Left ventricle myocardium inferior (tissue), 1 donor: Measurements from ENCODE around the gene TMEM109. TPM values are rescaled to one million over a fixed set of nuclear protein-coding genes. Genes with fewer than 3 reads are reported as not detected.
A peak's percentile ranks its signal among the peaks of the same experiment; 100 is the strongest.

Experiments
- DNase-seq: peaks from one replicate; pipeline ENCODE4 v3.0.0-alpha.2; 2020
- H3K27ac ChIP-seq: fragments of 200-600 bp; replicated peaks from 2 replicates; pipeline ENCODE4 v1.8.0; 2021
- H3K27me3 ChIP-seq: fragments of 200-600 bp; 2 replicates; pipeline ENCODE4 v1.8.0; 2021; ENCODE audit warnings: low read depth
- H3K36me3 ChIP-seq: fragments of 200-600 bp; 2 replicates; pipeline ENCODE4 v1.8.0; 2021
- H3K4me1 ChIP-seq: fragments of 200-600 bp; 2 replicates; pipeline ENCODE4 v1.8.0; 2021
- H3K4me3 ChIP-seq: fragments of 200-600 bp; 2 replicates; pipeline ENCODE4 v1.8.0; 2021; ENCODE audit warnings: mild to moderate bottlenecking, moderate library complexity
- H3K9me3 ChIP-seq: fragments of 200-600 bp; replicated peaks from 2 replicates; pipeline ENCODE4 v1.8.0; 2021
- CTCF ChIP-seq: fragments of 200-600 bp; IDR thresholded peaks from 2 replicates; pipeline ENCODE4 v1.8.0; 2021; ENCODE audit warnings: antibody characterized with exemption, mild to moderate bottlenecking, borderline replicate concordance
- intact Hi-C: fragments of 100-400 bp; cut with micrococcal nuclease; formaldehyde crosslinking; loops from one replicate; pipeline ENCODE4 v1.11.0; 2022
- total RNA-seq: library from RNA; stranded (reverse); fragmentation: NEBNext Ultra II Directional; extraction: Animal tissue kit (Norgen Biotek cat#: 25700); gene quantifications from one replicate; pipeline ENCODE4 v1.2.1, GENCODE V29; 2021
- donor health status: DM: no; HTN: yes; CAD: no; lungs with severe emphysema.

The TMEM109 gene
- total RNA-seq, 1 donor from 2014 or later, result 86.7 TPM

DNA sequence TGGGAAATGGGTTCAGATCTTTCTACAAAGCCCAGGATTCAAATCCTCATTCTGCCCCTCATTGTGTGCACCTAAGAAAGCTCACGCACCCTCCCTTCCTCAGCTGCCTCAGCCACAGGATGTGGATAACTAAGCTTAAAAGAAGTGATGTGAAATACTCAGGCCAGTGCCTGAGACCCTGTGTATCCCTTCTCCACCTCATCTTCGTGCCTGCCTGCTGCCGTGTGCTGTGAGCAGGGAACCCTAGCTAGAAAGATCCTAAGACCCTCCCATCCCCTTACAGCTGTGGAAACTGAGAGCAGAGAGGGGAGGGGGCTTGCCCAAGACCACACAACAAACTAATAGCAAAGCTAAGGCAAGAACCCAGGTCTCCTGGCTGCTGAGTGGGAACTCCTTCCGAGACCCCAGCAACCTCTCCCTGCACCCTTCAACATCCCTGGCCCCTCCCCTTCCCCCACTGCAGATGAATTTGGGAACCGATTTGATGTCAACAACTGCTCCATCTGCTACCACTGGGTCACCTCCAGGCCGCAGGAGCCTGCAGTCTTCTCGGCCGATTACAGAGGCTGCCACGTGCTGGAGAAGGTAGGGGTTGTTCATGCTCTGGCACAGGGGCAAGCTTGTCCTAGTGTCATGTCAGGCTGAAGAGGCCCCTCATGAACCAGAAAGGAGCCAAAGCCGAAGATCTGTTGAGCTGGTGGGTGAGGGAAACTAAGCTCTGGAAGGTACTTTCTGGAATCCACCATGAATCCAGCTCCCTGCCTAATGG is 45.1 kb upstream of the TMEM109 start:
- Histone ChIP-seq H3K36me3 (no peaks in the 10 kb centered on the region), H3K27me3 (no peaks in the 10 kb centered on the region), H3K4me3 (no peak overlapping the region), H3K4me1 (peaks cover 49% of the 10 kb centered on the region), H3K27ac (no peak overlapping the region), H3K9me3 (no peaks in the 10 kb centered on the region)
- no peak for DNase-seq
- TF ChIP-seq CTCF, result no peak
- intact Hi-C loops, result no loop called here

DNA sequence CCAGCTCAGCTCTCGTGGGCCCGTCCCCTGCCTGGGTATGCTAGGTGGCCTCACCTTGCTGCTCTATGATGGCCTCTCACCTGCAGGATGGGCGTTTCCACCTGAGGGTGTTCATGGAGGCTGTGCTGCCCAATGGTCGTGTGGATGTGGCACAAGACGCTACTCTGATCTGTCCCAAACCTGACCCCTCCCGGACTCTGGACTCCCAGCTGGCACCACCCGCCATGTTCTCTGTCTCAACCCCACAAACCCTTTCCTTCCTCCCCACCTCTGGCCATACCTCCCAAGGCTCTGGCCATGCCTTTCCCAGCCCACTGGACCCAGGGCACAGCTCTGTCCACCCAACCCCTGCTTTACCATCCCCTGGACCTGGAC is 44.5 kb upstream of the TMEM109 start:
- intact Hi-C loops, result no loop called here
- TF ChIP-seq CTCF, result no peak
- H3K4me1 ChIP-seq, result peaks cover 54% of the 10 kb centered on the region

DNA sequence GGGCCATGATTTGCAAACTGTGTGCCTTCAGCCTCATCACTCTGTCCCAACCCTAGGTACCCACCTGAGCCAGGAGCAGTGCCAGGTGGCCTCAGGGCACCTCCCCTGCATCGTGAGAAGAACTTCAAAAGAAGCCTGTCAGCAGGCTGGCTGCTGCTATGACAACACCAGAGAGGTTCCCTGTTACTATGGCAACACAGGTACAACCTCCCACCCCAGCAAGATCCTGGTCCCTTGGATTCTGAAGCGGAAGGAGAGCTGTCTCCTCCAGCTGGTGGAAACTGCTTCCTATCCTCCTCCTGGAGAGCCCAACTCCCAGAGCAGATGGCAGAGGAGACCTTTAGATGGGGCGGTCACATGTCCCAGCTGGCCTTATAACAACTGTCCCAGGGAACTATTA is 43.7 kb upstream of the TMEM109 start:
- no peaks in the 10 kb centered on the region for H3K27me3 ChIP-seq
- no peak overlapping the region for H3K4me3 ChIP-seq
- no peaks in the 10 kb centered on the region for H3K9me3 ChIP-seq
- H3K27ac ChIP-seq, result peak overlapping the region; percentile 76
- intact Hi-C loops, result no loop called here
- no peak for TF ChIP-seq CTCF
- no peak for DNase-seq
- no peaks in the 10 kb centered on the region for H3K36me3 ChIP-seq
- H3K4me1 ChIP-seq, result peaks cover 59% of the 10 kb centered on the region

More for the DNA sequence above, 44.5 kb upstream of the TMEM109 start:
- H3K27ac ChIP-seq, result no peak overlapping the region
- H3K4me3 ChIP-seq, result no peak overlapping the region
- DNase-seq, result no peak
- H3K36me3 ChIP-seq, result no peaks in the 10 kb centered on the region
- no peaks in the 10 kb centered on the region for H3K27me3 ChIP-seq
- no peaks in the 10 kb centered on the region for H3K9me3 ChIP-seq

- Histone ChIP-seq H3K9me3 (no peaks in the 10 kb centered on the region), H3K4me1 (peaks cover 59% of the 10 kb centered on the region), H3K27me3 (no peaks in the 10 kb centered on the region), H3K4me3 (no peak overlapping the region), H3K27ac (peak overlapping the region; percentile 76), H3K36me3 (no peaks in the 10 kb centered on the region)
- TF ChIP-seq CTCF, result no peak
- no peak for DNase-seq
- intact Hi-C loops, result no loop called here
Observed at GRCh38 chr11:60870733-60871377, 43.1 kb upstream of the TMEM109 start.

- intact Hi-C loops, result no loop called here
- no peaks in the 10 kb centered on the region for H3K36me3 ChIP-seq
- peak overlapping the region; percentile 76 for H3K27ac ChIP-seq
- H3K9me3 ChIP-seq, result no peaks in the 10 kb centered on the region
- H3K27me3 ChIP-seq, result no peaks in the 10 kb centered on the region
- no peak overlapping the region for H3K4me3 ChIP-seq
- TF ChIP-seq CTCF, result peak; percentile 59
- peaks cover 59% of the 10 kb centered on the region for H3K4me1 ChIP-seq
- DNase-seq, result peak; percentile 58
Observed at GRCh38 chr11:60871378-60872061, 42.4 kb upstream of the TMEM109 start.
